RWPE2 (cell line): ENCODE measurements around the gene ERVFRD-1.

Source experiments
- ATAC-seq: fragments of 200-7000 bp; cut with Tn5 transposase; 3 replicates; pipeline ENCODE4 v1.9.1; 2021; ENCODE audit warnings: low read depth
- DNase-seq: peaks from one replicate; pipeline ENCODE4 v3.0.0-alpha.2; 2020; ENCODE audit warnings: low spot score
- H3K27ac ChIP-seq: fragments of 450-650 bp; 2 replicates; pipeline ENCODE4 v1.5.1; 2017; ENCODE audit warnings: mild to moderate bottlenecking; ENCODE audit not compliant: poor library complexity, severe bottlenecking
- H3K27me3 ChIP-seq: fragments of 250-450 bp; sonication (Bioruptor Pico); 2 replicates; pipeline ENCODE4 v1.5.1; 2021; ENCODE audit warnings: mild to moderate bottlenecking, moderate library complexity; ENCODE audit not compliant: insufficient read depth, poor library complexity, severe bottlenecking
- H3K36me3 ChIP-seq: fragments of 250-450 bp; sonication (Bioruptor Pico); 2 replicates; pipeline ENCODE4 v1.5.1; 2020; ENCODE audit warnings: low read depth, mild to moderate bottlenecking, moderate library complexity
- H3K4me1 ChIP-seq: fragments of 250-450 bp; sonication (Bioruptor Pico); 2 replicates; pipeline ENCODE4 v1.5.1; 2021; ENCODE audit warnings: mild to moderate bottlenecking, moderate library complexity; ENCODE audit not compliant: insufficient read depth, poor library complexity, severe bottlenecking
- H3K4me3 ChIP-seq: fragments of 250-450 bp; sonication (Bioruptor Pico); 2 replicates; pipeline ENCODE4 v1.5.1; 2021; ENCODE audit warnings: mild to moderate bottlenecking, moderate library complexity; ENCODE audit not compliant: severe bottlenecking
- H3K9me3 ChIP-seq: fragments of 250-450 bp; sonication (Bioruptor Pico); 2 replicates; pipeline ENCODE4 v1.5.1; 2021; ENCODE audit warnings: mild to moderate bottlenecking, moderate library complexity; ENCODE audit not compliant: severe bottlenecking
- CTCF ChIP-seq: fragments of 450-650 bp; IDR thresholded peaks from one replicate; pipeline ENCODE4 v1.5.1; 2017; ENCODE audit warnings: mild to moderate bottlenecking, moderate library complexity; ENCODE audit not compliant: poor library complexity, severe bottlenecking

Gene ERVFRD-1

GRCh38 chr6:11110921-11111768 is at the start of gene ERVFRD-1:
Gene ERVFRD-1, minus strand, starts transcription at chr6:11111725. Its CDS starts 6,415 bp downstream, at chr6:11105310.
- no peak within 1 kb of the TSS for H3K4me3 ChIP-seq

GRCh38 chr6:11160199-11160598 is 48.7 kb upstream of the ERVFRD-1 start:
- DNase-seq: no peak
- Histone ChIP-seq H3K4me3 (no peak overlapping the region), H3K9me3 (peaks cover 8% of the 10 kb centered on the region), H3K4me1 (peaks cover 7% of the 10 kb centered on the region), H3K36me3 (no peaks in the 10 kb centered on the region), H3K27ac (no peak overlapping the region), H3K27me3 (no peaks in the 10 kb centered on the region)
- ATAC-seq: no peak
- TF ChIP-seq CTCF: no peak

More at GRCh38 chr6:11110921-11111768, at the start of gene ERVFRD-1:
- no peak for DNase-seq
- Histone ChIP-seq H3K27ac (no peak within 1 kb of the TSS), H3K27me3 (no peaks in the 10 kb centered on the region), H3K36me3 (no peaks in the 10 kb centered on the region), H3K4me1 (peaks cover 2% of the 10 kb centered on the region), H3K9me3 (no peaks in the 10 kb centered on the region)
- ATAC-seq: no peak
- no peak for TF ChIP-seq CTCF

- Histone ChIP-seq H3K4me1 (peaks cover 7% of the 10 kb centered on the region), H3K27me3 (no peaks in the 10 kb centered on the region), H3K9me3 (peaks cover 8% of the 10 kb centered on the region), H3K4me3 (no peak overlapping the region), H3K27ac (no peak overlapping the region), H3K36me3 (no peaks in the 10 kb centered on the region)
- no peak for TF ChIP-seq CTCF
- no peak for DNase-seq
- no peak for ATAC-seq
Observed at GRCh38 chr6:11155589-11155988, 44.1 kb upstream of the ERVFRD-1 start.

GRCh38 chr6:11153447-11153846 is 41.9 kb upstream of the ERVFRD-1 start:
- H3K4me3 ChIP-seq: no peak overlapping the region
- no peaks in the 10 kb centered on the region for H3K36me3 ChIP-seq
- no peak for TF ChIP-seq CTCF
- H3K27me3 ChIP-seq: no peaks in the 10 kb centered on the region
- H3K27ac ChIP-seq: no peak overlapping the region
- peaks cover 6% of the 10 kb centered on the region for H3K9me3 ChIP-seq
- ATAC-seq (no peak), DNase-seq (no peak)
- H3K4me1 ChIP-seq: no peaks in the 10 kb centered on the region

- Histone ChIP-seq H3K27me3 (no peaks in the 10 kb centered on the region), H3K9me3 (peaks cover 6% of the 10 kb centered on the region), H3K36me3 (no peaks in the 10 kb centered on the region), H3K4me1 (no peaks in the 10 kb centered on the region), H3K4me3 (no peak overlapping the region), H3K27ac (no peak overlapping the region)
- no peak for DNase-seq
- no peak for ATAC-seq
- no peak for TF ChIP-seq CTCF
Observed at GRCh38 chr6:11152581-11152980, 41.1 kb upstream of the ERVFRD-1 start.
